WTC11 (cell line): ENCODE measurements around the gene SLC11A1. TPM values are rescaled to one million over a fixed set of nuclear protein-coding genes. Genes with fewer than 3 reads are reported as not detected.

Experiments
- ATAC-seq: fragments of 200-7000 bp; cut with Tn5 transposase; 2 replicates; pipeline ENCODE4 v1.10.0; 2021; ENCODE audit warnings: mild to moderate bottlenecking, moderate library complexity
- CTCF ChIA-PET: fragments of 300-600 bp; sonication (Branson Sonifier 250); formaldehyde crosslinking; loops from one replicate; lab custom pipeline; 2021; ENCODE audit warnings: antibody characterized with exemption; lab: Charles Lee
- POLR2A ChIA-PET: fragments of 350-600 bp; sonication (Branson Sonifier 250); formaldehyde crosslinking; loops from one replicate; lab custom pipeline; 2021; ENCODE audit warnings: antibody characterized with exemption; lab: Charles Lee
- DNase-seq: peaks from one replicate; pipeline ENCODE4 v3.0.0; 2021; ENCODE audit warnings: low spot score
- H3K27ac Mint-ChIP-seq: 2 replicates; pipeline ENCODE4 v1.8.0; 2021; ENCODE audit warnings: mixed read lengths
- H3K27me3 Mint-ChIP-seq: 2 replicates; pipeline ENCODE4 v1.8.0; 2021; ENCODE audit warnings: low read depth, mild to moderate bottlenecking, moderate library complexity, mixed read lengths
- H3K36me3 Mint-ChIP-seq: 2 replicates; pipeline ENCODE4 v1.8.0; 2021; ENCODE audit warnings: mixed read lengths
- H3K4me1 Mint-ChIP-seq: 2 replicates; pipeline ENCODE4 v1.8.0; 2022; ENCODE audit warnings: mixed read lengths
- H3K4me3 Mint-ChIP-seq: 2 replicates; pipeline ENCODE4 v1.8.0; 2021; ENCODE audit warnings: mild to moderate bottlenecking, moderate library complexity, mixed read lengths
- H3K9me3 Mint-ChIP-seq: 2 replicates; pipeline ENCODE4 v1.8.0; 2021; ENCODE audit warnings: mixed read lengths
- ATF2 ChIP-seq: sonication (generic); formaldehyde crosslinking; IDR thresholded peaks from 2 replicates; pipeline ENCODE4 v1.8.1; 2022; ENCODE audit warnings: low read depth, missing genetic modification reagents, borderline replicate concordance
- CBFB ChIP-seq: sonication (generic); formaldehyde crosslinking; IDR thresholded peaks from 2 replicates; pipeline ENCODE4 v1.8.1; 2022; ENCODE audit warnings: mild to moderate bottlenecking, low read depth, missing genetic modification reagents
- CDX4 ChIP-seq: fragments of 250-450 bp; sonication (Bioruptor Pico); IDR thresholded peaks from 2 replicates; pipeline ENCODE4 v1.9.0; 2021; ENCODE audit warnings: moderate library complexity, mild to moderate bottlenecking, inconsistent platforms, borderline replicate concordance
- ETV6 ChIP-seq: sonication (generic); formaldehyde crosslinking; IDR thresholded peaks from 2 replicates; pipeline ENCODE4 v1.8.1; 2022; ENCODE audit warnings: mild to moderate bottlenecking, missing genetic modification reagents
- GRHL2 ChIP-seq: fragments of 250-450 bp; sonication (Bioruptor Pico); IDR thresholded peaks from 2 replicates; pipeline ENCODE4 v1.8.0; 2022; ENCODE audit warnings: mild to moderate bottlenecking, moderate library complexity; ENCODE audit not compliant: insufficient replicate concordance, severe bottlenecking
- HMGA2 ChIP-seq: fragments of 250-450 bp; sonication (Bioruptor Pico); IDR thresholded peaks from 2 replicates; pipeline ENCODE4 v1.4.0; 2021; ENCODE audit warnings: mild to moderate bottlenecking, moderate library complexity
- MYBL2 ChIP-seq: sonication (generic); formaldehyde crosslinking; IDR thresholded peaks from 2 replicates; pipeline ENCODE4 v1.8.1; 2023; ENCODE audit warnings: mild to moderate bottlenecking, moderate library complexity, missing genetic modification reagents
- NFATC4 ChIP-seq: fragments of 250-450 bp; sonication (Bioruptor Pico); IDR thresholded peaks from 2 replicates; pipeline ENCODE4 v1.9.0; 2021; ENCODE audit warnings: mild to moderate bottlenecking
- NFYB ChIP-seq: sonication (generic); formaldehyde crosslinking; conservative IDR thresholded peaks from 2 replicates; pipeline ENCODE4 v1.8.0; 2022; ENCODE audit warnings: low read depth, missing genetic modification reagents
- NR3C1 ChIP-seq: sonication (generic); formaldehyde crosslinking; conservative IDR thresholded peaks from 2 replicates; pipeline ENCODE4 v1.8.1; 2023; ENCODE audit warnings: low read depth, mild to moderate bottlenecking, missing genetic modification reagents
- SP1 ChIP-seq: sonication (generic); formaldehyde crosslinking; conservative IDR thresholded peaks from 2 replicates; pipeline ENCODE4 v1.8.1; 2022; ENCODE audit warnings: missing genetic modification reagents
- USF1 ChIP-seq: sonication (generic); formaldehyde crosslinking; IDR thresholded peaks from 2 replicates; pipeline ENCODE4 v1.8.0; 2022; ENCODE audit warnings: mild to moderate bottlenecking, missing genetic modification reagents
- ZNF138 ChIP-seq: sonication (generic); formaldehyde crosslinking; conservative IDR thresholded peaks from 2 replicates; pipeline ENCODE4 v1.8.1; 2022; ENCODE audit warnings: mild to moderate bottlenecking, moderate library complexity, missing genetic modification reagents
- ZNF263 ChIP-seq: sonication (generic); formaldehyde crosslinking; IDR thresholded peaks from 2 replicates; pipeline ENCODE4 v1.8.1; 2022; ENCODE audit warnings: low read depth, mild to moderate bottlenecking, moderate library complexity, missing genetic modification reagents
- ZNF396 ChIP-seq: fragments of 250-450 bp; sonication (Bioruptor Pico); IDR thresholded peaks from 2 replicates; pipeline ENCODE4 v1.8.0; 2021; ENCODE audit warnings: mild to moderate bottlenecking, moderate library complexity, borderline replicate concordance
- ZNF532 ChIP-seq: fragments of 250-450 bp; sonication (Bioruptor Pico); IDR thresholded peaks from 2 replicates; pipeline ENCODE4 v1.9.0; 2021; ENCODE audit warnings: mild to moderate bottlenecking, borderline replicate concordance
- total RNA-seq: library from RNA; stranded (reverse); gene quantifications from 3 replicates; pipeline ENCODE4 v1.2.3, GENCODE V29; 2021
- TF ChIP-seq, protein P1 (sequence below): sonication (generic); formaldehyde crosslinking; IDR thresholded peaks from 2 replicates; pipeline ENCODE4 v1.8.0; 2022; ENCODE audit warnings: mild to moderate bottlenecking, missing genetic modification reagents
- TF ChIP-seq, protein P2 (sequence below): sonication (generic); formaldehyde crosslinking; IDR thresholded peaks from 2 replicates; pipeline ENCODE4 v1.8.1; 2023; ENCODE audit warnings: mild to moderate bottlenecking, missing genetic modification reagents, moderate library complexity
- TF ChIP-seq, protein P3 (sequence below): fragments of 250-450 bp; sonication (Bioruptor Pico); IDR thresholded peaks from 2 replicates; pipeline ENCODE4 v1.8.0; 2021; ENCODE audit warnings: mild to moderate bottlenecking
- TF ChIP-seq, protein P4 (sequence below): sonication (generic); formaldehyde crosslinking; IDR thresholded peaks from 2 replicates; pipeline ENCODE4 v1.8.1; 2023; ENCODE audit warnings: mild to moderate bottlenecking, missing genetic modification reagents, moderate library complexity

The SLC11A1 gene
- total RNA-seq, 1 experiment from 2014 or later: 0.31 TPM

GRCh38 chr2:218398437-218399390 lies 16.6 kb downstream of the SLC11A1 start:
- POLR2A ChIA-PET: no interaction called here
- TF ChIP-seq, protein P1, sequence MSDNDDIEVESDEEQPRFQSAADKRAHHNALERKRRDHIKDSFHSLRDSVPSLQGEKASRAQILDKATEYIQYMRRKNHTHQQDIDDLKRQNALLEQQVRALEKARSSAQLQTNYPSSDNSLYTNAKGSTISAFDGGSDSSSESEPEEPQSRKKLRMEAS (CRISPR knock-in tag): 0 out of 2 replicates have a peak, but pooled peaks have one; percentile 22
- TF ChIP-seq MYBL2 (CRISPR knock-in tag): no peak
- TF ChIP-seq ATF2 (CRISPR knock-in tag): no peak
- TF ChIP-seq, all 79 proteins: peak for 1
- no peak overlapping the region for H3K27ac Mint-ChIP-seq

DNA sequence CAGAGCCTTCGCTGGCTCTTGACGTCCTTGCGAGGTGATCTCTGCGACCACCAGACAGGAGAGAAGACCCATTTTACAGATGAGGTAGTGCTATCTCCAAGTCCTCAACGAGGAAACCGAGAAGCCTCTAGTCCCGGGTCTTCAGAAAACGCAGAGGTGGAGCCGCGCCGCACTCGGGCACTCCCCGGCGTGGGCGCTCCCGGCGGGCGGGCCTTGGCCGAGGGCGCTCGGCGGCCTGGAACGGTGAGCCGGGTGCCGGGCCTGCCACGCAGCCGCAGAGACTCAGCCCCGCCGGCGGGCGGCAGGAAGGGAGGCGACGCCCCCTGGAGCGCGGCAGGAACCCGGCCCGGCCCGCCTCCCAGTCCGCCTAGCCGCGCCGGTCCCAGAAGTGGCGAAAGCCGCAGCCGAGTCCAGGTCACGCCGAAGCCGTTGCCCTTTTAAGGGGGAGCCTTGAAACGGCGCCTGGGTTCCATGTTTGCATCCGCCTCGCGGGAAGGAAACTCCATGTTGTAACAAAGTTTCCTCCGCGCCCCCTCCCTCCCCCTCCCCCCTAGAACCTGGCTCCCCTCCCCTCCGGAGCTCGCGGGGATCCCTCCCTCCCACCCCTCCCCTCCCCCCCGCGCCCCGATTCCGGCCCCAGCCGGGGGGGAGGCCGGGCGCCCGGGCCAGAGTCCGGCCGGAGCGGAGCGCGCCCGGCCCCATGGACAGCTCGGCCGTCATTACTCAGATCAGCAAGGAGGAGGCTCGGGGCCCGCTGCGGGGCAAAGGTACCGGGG lies 17.5 kb downstream of the SLC11A1 start, which contains the start of gene CTDSP1:
CTDSP1 (plus strand) TSS at position 478 of the 776 bp plus-strand sequence; CDS start at position 701, 223 bp downstream.
- H3K36me3 Mint-ChIP-seq: peaks cover 8% of the 10 kb centered on the region
- peaks cover 34% of the 10 kb centered on the region for H3K27me3 Mint-ChIP-seq
- ChIA-PET CTCF (interaction anchor here (0.7 to 1.4 kb wide), 2 partner anchors 113 to 130 kb away, joined by 3 to 6 read pairs; partner anchors contain the start of genes AAMP and PNKD), POLR2A (interaction anchor here (0.5 kb wide), 1 partner anchor 145 kb away, joined by 5 read pairs; no protein-coding TSS in a partner anchor)
- DNase-seq: peak; percentile 95
- ATAC-seq: peak; percentile 7
- H3K27ac Mint-ChIP-seq: no peak within 1 kb of the TSS
- peaks cover 24% of the 10 kb centered on the region for H3K4me1 Mint-ChIP-seq
- no peaks in the 10 kb centered on the region for H3K9me3 Mint-ChIP-seq
- peak within 1 kb of the TSS; percentile 84 for H3K4me3 Mint-ChIP-seq
- TF ChIP-seq, protein P2, sequence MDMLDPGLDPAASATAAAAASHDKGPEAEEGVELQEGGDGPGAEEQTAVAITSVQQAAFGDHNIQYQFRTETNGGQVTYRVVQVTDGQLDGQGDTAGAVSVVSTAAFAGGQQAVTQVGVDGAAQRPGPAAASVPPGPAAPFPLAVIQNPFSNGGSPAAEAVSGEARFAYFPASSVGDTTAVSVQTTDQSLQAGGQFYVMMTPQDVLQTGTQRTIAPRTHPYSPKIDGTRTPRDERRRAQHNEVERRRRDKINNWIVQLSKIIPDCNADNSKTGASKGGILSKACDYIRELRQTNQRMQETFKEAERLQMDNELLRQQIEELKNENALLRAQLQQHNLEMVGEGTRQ (CRISPR knock-in tag): no peak
- no peak for TF ChIP-seq HMGA2 (CRISPR knock-in tag)
- TF ChIP-seq GRHL2 (CRISPR knock-in tag): no peak
- TF ChIP-seq, protein P3, sequence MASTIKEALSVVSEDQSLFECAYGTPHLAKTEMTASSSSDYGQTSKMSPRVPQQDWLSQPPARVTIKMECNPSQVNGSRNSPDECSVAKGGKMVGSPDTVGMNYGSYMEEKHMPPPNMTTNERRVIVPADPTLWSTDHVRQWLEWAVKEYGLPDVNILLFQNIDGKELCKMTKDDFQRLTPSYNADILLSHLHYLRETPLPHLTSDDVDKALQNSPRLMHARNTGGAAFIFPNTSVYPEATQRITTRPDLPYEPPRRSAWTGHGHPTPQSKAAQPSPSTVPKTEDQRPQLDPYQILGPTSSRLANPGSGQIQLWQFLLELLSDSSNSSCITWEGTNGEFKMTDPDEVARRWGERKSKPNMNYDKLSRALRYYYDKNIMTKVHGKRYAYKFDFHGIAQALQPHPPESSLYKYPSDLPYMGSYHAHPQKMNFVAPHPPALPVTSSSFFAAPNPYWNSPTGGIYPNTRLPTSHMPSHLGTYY (CRISPR knock-in tag): no peak
- TF ChIP-seq USF1 (CRISPR knock-in tag): peak; percentile 22; the same call in 1 of the 2 replicates
- TF ChIP-seq CDX4: no peak
- TF ChIP-seq ZNF396: no peak
- TF ChIP-seq MYBL2 (CRISPR knock-in tag): no peak
- no peak for TF ChIP-seq ZNF263 (CRISPR knock-in tag)
- TF ChIP-seq, protein P4, sequence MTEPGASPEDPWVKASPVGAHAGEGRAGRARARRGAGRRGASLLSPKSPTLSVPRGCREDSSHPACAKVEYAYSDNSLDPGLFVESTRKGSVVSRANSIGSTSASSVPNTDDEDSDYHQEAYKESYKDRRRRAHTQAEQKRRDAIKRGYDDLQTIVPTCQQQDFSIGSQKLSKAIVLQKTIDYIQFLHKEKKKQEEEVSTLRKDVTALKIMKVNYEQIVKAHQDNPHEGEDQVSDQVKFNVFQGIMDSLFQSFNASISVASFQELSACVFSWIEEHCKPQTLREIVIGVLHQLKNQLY: no peak
- TF ChIP-seq ZNF138: no peak
- TF ChIP-seq NFYB: no peak
- TF ChIP-seq NR3C1 (CRISPR knock-in tag): no peak
- no peak for TF ChIP-seq NFATC4 (CRISPR knock-in tag)
- TF ChIP-seq SP1 (CRISPR knock-in tag): peak; percentile 79
- TF ChIP-seq ETV6 (CRISPR knock-in tag): 0 out of 2 replicates have a peak, but pooled peaks have one; percentile 40
- TF ChIP-seq CBFB (CRISPR knock-in tag): no peak
- TF ChIP-seq ZNF532 (CRISPR knock-in tag): no peak

More at GRCh38 chr2:218398437-218399390, 16.6 kb downstream of the SLC11A1 start:
- Mint-ChIP-seq H3K27me3 (peaks cover 41% of the 10 kb centered on the region), H3K4me1 (peaks cover 29% of the 10 kb centered on the region), H3K9me3 (no peaks in the 10 kb centered on the region), H3K4me3 (peak overlapping the region; percentile 88), H3K36me3 (peaks cover 3% of the 10 kb centered on the region; the same call in 1 of the 2 replicates)
- CTCF ChIA-PET: interaction anchor here (1.2 kb wide), 1 partner anchor 97 kb away, joined by 3 read pairs; no protein-coding TSS in a partner anchor
- ATAC-seq (peak; percentile 0; the same call in 1 of the 2 replicates), DNase-seq (peak; percentile 42)
